HG03135 (cell line): ENCODE data around the gene OR2J3.
"Not testable (repeated sequence)": the region's sequence is repeated elsewhere in the genome, so short reads cannot be mapped to it uniquely, and the experiment has no call there.

ENCODE experiments used
- ATAC-seq: cut with Tn5 transposase; IDR thresholded peaks from one replicate; pipeline ENCODE4 v1.9.1; 2021; ENCODE audit warnings: mild to moderate bottlenecking, moderate library complexity; ENCODE audit not compliant: unreplicated experiment

The OR2J3 gene

GRCh38 chr6:29107758-29108157 lies at the start of gene OR2J3:
TSS of gene OR2J3 (plus strand) at chr6:29108058. CDS start at chr6:29111891, 3,833 bp downstream.
- ATAC-seq = no peak

DNA sequence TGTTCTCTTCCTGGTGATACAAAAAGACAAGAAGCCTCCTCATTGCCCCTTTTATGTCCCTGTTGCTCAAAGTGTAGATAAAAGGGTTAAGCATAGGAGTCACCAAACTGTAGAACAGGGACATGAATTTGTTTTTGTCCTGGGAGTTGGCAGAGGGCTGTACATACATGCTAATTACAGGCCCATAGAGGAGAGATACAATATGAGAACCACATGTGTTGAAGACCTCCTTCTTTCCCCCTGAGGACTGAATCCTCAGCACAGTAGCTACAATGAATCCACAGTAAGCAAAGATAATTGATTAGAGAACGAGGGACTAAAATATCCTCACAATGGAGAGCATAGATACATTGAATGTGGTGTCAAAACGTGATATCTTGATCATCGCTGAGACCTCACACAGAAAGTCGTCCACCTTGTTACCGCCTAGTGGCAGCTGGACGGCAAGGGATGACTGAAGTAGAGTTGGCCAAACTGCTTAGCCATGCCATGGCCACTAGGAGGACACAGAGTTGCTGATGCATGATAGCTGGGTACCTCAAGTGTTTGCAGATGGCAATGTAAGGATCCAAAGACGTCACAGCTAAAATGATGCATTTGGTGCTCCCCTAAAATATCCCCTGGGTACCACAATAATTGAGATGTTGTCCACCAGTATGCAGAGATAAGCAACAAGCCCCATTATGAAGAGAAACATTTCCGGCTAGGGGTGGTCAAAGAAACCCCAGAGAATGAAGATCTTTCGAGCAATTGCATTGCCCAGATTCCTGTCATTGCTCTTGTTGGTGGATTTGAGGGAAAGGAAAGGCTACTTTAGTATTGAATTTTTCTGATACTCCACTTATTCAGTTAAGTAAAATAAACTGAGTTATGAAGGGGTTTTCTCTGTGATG lies 35.8 kb upstream of the OR2J3 start:
- ATAC-seq = no peak

- ATAC-seq = no peak
These were observed 28.7 kb upstream of the OR2J3 start for GRCh38 chr6:29079203-29079602.

- no peak for ATAC-seq
These were observed 26.5 kb upstream of the OR2J3 start for GRCh38 chr6:29081312-29081711.

DNA sequence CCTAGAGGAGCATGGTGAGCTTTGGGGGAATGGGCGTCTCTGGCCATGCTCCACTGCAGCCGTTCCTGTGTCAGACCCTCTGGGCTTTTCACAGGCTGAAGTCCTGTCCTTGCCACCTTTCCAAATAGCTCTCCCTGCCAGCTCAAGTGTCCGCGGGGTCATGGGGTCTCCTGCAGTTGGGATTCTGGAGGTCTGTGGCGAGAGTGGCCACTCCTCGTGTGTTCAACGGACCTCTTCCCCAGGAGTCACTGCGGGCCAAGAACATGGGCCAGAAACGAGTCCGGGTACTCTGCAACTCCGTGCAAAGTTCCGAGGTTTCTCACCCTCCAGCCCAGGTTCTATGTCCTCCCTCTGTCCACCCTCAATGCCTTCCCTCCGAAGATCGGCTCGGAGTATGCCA lies 25.4 kb upstream of the OR2J3 start:
- ATAC-seq = no peak

DNA sequence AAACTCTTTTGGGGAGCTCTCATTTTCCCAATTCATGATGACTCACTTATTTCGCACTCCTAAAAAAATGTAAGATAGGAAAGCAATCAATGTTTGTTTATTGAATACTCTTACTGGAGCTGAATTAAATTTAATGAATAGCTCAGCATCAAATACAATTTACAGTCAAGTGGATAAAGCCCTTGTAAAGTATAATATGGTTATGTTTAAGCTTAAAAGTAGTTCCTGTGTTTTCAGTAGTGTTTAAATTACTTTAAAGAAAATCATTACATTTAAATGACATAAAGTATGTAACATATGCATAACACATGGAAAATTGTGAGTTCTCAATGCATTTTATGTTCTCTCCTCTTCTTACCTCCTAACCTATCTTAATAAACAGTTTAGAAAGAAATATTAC lies 20.6 kb upstream of the OR2J3 start, which contains the start of gene OR2B3:
Gene OR2B3, minus strand, starts transcription at position 101 of the 400 bp plus-strand sequence. Its CDS starts 65 bp downstream, at position 36.
- ATAC-seq = no peak

- no peak for ATAC-seq
These were observed 14.9 kb upstream of the OR2J3 start for GRCh38 chr6:29092957-29093356.

GRCh38 chr6:29097803-29098202 lies 10.1 kb upstream of the OR2J3 start:
- no peak for ATAC-seq

- ATAC-seq = no peak
These were observed 8.7 kb upstream of the OR2J3 start, which contains the start of gene OR2J1 for GRCh38 chr6:29099190-29099589. TSS of gene OR2J1 (plus strand) at chr6:29099490. CDS start at chr6:29100943, 1,453 bp downstream.

DNA sequence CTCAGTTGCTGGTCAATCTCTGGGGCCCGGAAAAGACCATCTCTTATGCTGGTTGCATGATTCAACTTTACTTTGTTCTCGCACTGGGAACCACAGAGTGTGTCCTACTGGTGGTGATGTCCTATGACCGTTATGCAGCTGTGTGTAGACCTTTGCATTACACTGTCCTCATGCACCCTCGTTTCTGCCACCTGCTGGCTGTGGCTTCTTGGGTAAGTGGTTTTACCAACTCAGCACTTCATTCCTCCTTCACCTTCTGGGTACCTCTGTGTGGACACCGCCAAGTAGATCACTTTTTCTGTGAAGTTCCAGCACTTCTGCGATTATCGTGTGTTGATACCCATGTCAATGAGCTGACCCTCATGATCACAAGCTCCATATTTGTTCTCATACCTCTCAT lies 4.3 kb downstream of the OR2J3 start:
- ATAC-seq = no peak

GRCh38 chr6:29114964-29115363 lies 7.1 kb downstream of the OR2J3 start:
- not testable (repeated sequence) for ATAC-seq

DNA sequence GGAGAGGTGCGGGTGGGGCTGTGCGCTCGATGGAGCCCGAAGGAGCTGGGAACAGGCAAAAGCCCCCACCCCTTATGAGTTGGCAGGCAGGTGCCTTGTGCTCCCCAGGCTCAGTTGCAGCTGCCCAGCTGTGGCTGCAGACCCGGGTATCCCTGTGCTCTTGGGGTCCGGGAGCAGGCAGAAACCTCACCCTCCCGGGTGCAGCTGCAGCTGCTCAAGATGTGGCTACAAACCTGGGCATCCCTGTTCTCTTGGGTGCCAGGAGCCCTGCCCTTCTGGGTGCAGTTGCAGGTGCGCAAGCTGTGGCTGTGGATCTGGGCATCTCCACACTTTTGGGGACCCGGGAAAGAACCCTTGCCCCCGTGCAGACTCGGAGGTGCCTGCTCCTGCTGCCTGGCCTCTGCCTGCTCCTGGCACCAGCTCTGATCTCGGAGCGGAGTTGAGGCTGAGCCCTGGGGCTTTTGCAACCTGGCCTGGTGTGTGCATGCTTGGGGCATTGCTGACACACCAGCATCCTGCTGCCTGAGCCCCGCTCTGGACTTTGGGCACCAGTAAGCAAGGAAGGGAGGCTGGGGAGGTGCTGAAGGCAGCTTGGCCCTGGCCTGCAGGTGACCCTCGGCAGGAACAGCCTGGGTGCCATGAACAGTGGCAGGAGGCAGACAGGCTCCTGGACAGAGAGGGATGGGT lies 21.6 kb downstream of the OR2J3 start:
- ATAC-seq = no peak

GRCh38 chr6:29130644-29131043 lies 22.8 kb downstream of the OR2J3 start:
- no peak for ATAC-seq

DNA sequence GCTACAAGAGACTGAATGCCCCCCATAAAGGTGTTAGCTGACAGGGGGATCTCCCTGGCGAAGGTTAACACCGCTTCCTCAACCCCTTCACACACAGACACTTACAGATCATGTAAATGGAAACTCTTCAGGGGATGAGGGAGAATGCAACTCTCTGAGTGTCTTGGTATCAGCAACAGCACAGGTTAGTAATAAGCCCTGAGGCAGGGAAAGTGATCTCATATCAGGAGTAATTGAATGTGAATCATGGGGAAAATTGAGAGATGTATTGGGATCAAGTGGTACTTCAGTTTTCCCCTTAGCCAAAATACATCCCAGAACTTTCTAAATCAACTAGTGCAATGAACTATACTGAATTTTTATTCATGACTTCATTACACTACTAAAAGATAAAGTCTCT lies 23.8 kb downstream of the OR2J3 start:
- no peak for ATAC-seq

GRCh38 chr6:29137724-29138123 lies 29.9 kb downstream of the OR2J3 start:
- ATAC-seq = no peak

GRCh38 chr6:29141606-29142005 lies 33.7 kb downstream of the OR2J3 start:
- no peak for ATAC-seq

DNA sequence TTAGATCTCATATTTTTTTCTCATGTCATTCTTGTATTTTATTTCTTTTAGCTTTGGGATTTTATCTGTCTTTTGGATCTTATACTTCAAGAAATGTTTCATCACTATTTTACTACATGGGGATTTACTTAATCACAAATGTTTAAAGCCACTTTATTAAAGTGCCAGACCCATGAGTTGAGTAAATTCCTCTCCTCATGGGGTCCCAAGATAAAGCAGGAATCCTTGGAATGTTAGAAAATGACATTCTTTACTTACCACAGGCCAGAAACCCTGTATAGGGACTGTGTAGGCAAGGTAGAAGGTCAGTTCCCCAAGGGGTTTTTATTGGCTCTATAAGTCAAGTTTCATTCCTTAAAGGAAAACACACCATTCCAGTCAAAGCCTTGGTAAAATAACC lies 34.5 kb downstream of the OR2J3 start:
- no peak for ATAC-seq

- no peak for ATAC-seq
These were observed 38.3 kb downstream of the OR2J3 start for GRCh38 chr6:29146179-29146578.

DNA sequence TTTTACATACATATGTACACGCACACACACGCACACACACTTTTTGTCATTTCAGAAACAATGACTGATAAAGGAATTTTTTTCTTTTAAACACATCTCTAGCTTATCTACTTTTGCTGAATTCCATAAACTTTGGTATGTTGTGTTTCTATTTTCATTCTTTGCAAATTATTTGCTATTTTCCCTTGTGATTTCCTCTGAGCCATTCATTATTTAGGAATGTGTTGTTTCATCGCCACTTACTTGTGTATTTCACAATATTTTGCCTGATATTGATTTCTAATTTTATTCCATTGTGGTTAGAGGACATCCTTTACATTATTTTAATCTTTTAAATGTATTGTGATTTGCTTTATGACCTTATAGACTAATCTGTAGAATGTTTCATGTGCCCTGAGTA lies 39.2 kb downstream of the OR2J3 start:
- no peak for ATAC-seq

DNA sequence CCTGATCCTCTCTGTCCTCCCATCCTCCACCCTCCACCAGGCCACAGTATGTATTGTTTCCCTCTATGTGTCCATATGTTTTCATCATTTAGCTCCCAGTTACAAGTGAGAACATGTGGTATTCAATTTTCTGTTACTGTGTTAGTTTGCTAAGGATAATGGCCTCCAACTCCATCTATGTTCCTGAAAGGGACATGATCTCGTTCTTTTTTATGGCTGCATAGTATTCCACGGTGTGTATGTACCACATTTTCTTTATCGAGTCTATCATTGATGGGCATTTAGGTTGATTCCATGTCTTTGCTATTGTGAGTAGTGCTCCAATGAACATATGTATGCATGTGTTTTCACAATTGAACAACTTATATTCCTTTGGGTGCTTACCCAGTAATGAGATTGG lies 41.6 kb downstream of the OR2J3 start:
- not testable (repeated sequence) for ATAC-seq

DNA sequence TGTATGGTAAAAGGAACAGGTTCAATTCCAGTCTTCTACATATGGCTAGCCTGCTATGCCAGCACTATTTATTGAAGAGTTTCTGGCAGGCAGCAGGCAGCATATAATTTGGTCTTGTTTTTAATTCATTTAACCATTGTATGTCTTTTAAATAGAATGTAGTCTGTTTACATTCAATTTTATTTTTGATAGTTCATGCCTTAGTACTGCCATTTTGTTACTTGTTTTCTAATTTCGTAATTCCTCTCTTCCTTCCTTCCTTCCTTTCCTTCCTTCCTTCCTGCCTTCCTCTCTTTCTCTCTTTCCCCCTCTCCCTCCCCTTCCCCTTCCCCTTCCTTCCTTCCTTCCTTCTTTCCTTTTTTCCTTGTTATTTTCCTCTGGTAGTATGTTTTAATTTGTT lies 45.2 kb downstream of the OR2J3 start:
- ATAC-seq = no peak

GRCh38 chr6:29155182-29155581 lies 47.3 kb downstream of the OR2J3 start:
- not testable (repeated sequence) for ATAC-seq
